HL-60 (cell line): ENCODE data around the gene GRID1.

Experiments used
- DNase-seq, 2 experiments: peaks; one replicate each; pipeline ENCODE4 v3.0.0-alpha.2; 2010 to 2020; ENCODE audit warnings: low read depth in 1 of 2, low spot score in 1 of 2
- H3K27ac ChIP-seq: fragments of 250-450 bp; sonication (Bioruptor Pico); replicated peaks from 2 replicates; pipeline ENCODE4 v1.5.1; 2020; ENCODE audit warnings: mild to moderate bottlenecking, moderate library complexity
- H3K27me3 ChIP-seq: fragments of 250-450 bp; sonication (Bioruptor Pico); 2 replicates; pipeline ENCODE4 v1.5.1; 2021; ENCODE audit warnings: mild to moderate bottlenecking, moderate library complexity; ENCODE audit not compliant: insufficient read depth, poor library complexity, severe bottlenecking
- H3K4me3 ChIP-seq: replicated peaks from 2 replicates; pipeline ENCODE4 v1.5.1; 2011; ENCODE audit warnings: mild to moderate bottlenecking, control low read depth, low read length; ENCODE audit not compliant: insufficient read depth
- GABPA ChIP-seq: IDR thresholded peaks from 2 replicates; pipeline ENCODE4 v1.6.1; 2012; ENCODE audit warnings: low read depth
- POLR2AphosphoS5 ChIP-seq: IDR thresholded peaks from 2 replicates; pipeline ENCODE4 v1.6.1; 2012; ENCODE audit warnings: low read depth
- SPI1 ChIP-seq: IDR thresholded peaks from 2 replicates; pipeline ENCODE4 v1.6.1; 2012; ENCODE audit warnings: low read depth, mild to moderate bottlenecking, borderline replicate concordance
- TF ChIP-seq, protein P1 (sequence below): IDR thresholded peaks from 2 replicates; pipeline ENCODE4 v1.6.1; 2012; ENCODE audit warnings: low read depth; ENCODE audit not compliant: insufficient replicate concordance
- TF ChIP-seq, protein P2 (sequence below): IDR thresholded peaks from one replicate; pipeline ENCODE4 v1.5.1; 2011; ENCODE audit warnings: low read length, control low read depth, inconsistent platforms; ENCODE audit not compliant: insufficient read depth

Gene GRID1

DNA sequence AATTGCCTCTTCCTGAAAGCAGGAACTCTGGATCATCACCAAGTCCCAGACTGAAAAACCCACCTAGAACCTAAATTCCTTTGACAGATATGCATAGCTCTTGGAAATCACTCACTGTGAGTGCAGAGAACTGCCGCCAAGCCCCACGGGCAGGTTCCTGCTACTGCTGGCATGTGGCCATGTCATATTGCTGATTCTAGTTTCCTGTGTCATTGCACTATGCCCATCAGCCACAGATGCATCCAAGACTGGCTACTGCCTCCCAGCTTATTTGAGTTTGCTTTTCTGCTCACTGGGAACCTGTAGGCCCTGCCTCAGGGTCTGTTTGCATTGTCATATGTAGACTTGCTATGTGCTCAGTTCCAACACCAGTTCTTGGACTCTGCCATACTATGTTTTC, 786.0 kb downstream of the GRID1 start:
- H3K27ac ChIP-seq = no peak overlapping the region
- H3K4me3 ChIP-seq = no peak overlapping the region
- no peaks in the 10 kb centered on the region for H3K27me3 ChIP-seq
- TF ChIP-seq, protein P1, sequence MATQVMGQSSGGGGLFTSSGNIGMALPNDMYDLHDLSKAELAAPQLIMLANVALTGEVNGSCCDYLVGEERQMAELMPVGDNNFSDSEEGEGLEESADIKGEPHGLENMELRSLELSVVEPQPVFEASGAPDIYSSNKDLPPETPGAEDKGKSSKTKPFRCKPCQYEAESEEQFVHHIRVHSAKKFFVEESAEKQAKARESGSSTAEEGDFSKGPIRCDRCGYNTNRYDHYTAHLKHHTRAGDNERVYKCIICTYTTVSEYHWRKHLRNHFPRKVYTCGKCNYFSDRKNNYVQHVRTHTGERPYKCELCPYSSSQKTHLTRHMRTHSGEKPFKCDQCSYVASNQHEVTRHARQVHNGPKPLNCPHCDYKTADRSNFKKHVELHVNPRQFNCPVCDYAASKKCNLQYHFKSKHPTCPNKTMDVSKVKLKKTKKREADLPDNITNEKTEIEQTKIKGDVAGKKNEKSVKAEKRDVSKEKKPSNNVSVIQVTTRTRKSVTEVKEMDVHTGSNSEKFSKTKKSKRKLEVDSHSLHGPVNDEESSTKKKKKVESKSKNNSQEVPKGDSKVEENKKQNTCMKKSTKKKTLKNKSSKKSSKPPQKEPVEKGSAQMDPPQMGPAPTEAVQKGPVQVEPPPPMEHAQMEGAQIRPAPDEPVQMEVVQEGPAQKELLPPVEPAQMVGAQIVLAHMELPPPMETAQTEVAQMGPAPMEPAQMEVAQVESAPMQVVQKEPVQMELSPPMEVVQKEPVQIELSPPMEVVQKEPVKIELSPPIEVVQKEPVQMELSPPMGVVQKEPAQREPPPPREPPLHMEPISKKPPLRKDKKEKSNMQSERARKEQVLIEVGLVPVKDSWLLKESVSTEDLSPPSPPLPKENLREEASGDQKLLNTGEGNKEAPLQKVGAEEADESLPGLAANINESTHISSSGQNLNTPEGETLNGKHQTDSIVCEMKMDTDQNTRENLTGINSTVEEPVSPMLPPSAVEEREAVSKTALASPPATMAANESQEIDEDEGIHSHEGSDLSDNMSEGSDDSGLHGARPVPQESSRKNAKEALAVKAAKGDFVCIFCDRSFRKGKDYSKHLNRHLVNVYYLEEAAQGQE = no peak
- TF ChIP-seq SPI1 = no peak
- TF ChIP-seq, protein P2, sequence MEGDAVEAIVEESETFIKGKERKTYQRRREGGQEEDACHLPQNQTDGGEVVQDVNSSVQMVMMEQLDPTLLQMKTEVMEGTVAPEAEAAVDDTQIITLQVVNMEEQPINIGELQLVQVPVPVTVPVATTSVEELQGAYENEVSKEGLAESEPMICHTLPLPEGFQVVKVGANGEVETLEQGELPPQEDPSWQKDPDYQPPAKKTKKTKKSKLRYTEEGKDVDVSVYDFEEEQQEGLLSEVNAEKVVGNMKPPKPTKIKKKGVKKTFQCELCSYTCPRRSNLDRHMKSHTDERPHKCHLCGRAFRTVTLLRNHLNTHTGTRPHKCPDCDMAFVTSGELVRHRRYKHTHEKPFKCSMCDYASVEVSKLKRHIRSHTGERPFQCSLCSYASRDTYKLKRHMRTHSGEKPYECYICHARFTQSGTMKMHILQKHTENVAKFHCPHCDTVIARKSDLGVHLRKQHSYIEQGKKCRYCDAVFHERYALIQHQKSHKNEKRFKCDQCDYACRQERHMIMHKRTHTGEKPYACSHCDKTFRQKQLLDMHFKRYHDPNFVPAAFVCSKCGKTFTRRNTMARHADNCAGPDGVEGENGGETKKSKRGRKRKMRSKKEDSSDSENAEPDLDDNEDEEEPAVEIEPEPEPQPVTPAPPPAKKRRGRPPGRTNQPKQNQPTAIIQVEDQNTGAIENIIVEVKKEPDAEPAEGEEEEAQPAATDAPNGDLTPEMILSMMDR = no peak
- no peak for TF ChIP-seq POLR2AphosphoS5
- TF ChIP-seq GABPA = no peak
- no peak for DNase-seq

- Histone ChIP-seq H3K4me3 (no peak overlapping the region), H3K27ac (no peak overlapping the region)
- no peak for DNase-seq
Measured at GRCh38 chr10:85578860-85579259, 787.7 kb downstream of the GRID1 start.

DNA sequence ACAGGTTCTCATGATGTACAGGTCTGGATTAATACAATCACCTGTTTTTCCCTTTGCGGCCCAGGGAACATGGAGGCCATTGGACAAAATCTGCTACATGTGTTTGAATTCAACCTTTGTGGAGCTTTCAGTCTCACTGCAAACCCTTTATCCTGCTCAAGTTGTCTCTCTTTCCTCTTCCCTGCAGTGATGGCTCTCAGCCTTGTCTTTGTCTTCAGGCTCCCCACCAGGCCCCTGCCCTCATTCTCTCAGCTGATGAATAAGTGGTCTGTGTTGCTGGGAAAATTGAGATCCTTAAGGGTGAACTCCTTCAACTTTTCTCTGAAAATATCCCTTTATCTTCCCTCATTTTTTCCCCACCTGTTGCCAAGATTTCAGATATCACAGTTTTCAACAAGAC, 791.2 kb downstream of the GRID1 start:
- Histone ChIP-seq H3K27ac (no peak overlapping the region), H3K27me3 (no peaks in the 10 kb centered on the region), H3K4me3 (no peak overlapping the region)
- no peak for DNase-seq
- TF ChIP-seq SPI1 (no peak), POLR2AphosphoS5 (no peak), GABPA (no peak)
- TF ChIP-seq, protein P2 = no peak
- TF ChIP-seq, protein P1 = no peak

More at GRCh38 chr10:85578860-85579259, 787.7 kb downstream of the GRID1 start:
- no peaks in the 10 kb centered on the region for H3K27me3 ChIP-seq
- TF ChIP-seq GABPA (no peak), POLR2AphosphoS5 (no peak), SPI1 (no peak)
- TF ChIP-seq, protein P2 = no peak
- TF ChIP-seq, protein P1 = no peak
